ENCODE measurements around the gene XCR1. TPM values are rescaled to one million over a fixed set of nuclear protein-coding genes. Genes with fewer than 3 reads are reported as not detected.
"Not testable (repeated sequence)": the region's sequence is repeated elsewhere in the genome, so short reads cannot be mapped to it uniquely, and the experiment has no call there.

Gene XCR1
- total RNA-seq, 1 experiment from 2014 or later: not detected

DNA sequence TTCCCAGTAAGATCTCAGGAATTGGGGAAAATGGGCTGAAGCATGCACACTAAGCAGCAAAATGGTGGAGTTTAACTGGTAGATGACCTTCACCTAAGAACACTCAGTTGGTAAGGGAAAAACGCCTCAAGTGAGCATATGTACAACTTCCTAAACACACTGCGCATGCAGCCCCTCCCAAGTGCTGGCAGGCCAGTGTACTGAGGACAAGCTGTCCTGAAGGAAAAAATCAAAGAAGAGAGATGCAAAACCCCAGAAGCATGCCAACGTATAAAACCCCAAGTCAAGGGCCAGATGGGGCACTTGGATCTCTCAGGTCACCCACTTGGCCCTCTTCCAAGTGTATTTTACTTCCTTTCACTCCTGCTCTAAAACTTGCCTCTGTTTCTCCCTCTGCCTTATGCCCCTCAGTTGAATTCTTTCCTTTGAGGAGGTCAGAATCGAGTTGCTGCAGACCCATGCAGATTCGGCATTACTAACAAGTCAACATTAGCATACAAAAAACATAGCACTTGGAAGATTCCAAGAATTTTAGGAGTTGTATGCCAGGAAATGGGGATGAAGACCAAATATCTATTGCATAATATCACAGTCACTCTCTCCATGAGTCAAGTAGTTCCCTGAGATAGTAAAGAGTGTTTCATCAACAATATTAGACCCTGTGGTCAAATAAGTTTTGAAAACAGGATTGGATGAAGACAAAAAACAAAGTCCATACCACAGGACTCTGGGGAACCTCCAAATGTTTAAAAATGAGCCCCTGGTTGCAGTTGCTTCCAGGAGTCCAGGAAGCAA is 20.8 kb downstream of the XCR1 start:
- peak; percentile 52 for DNase-seq (ENCODE audit: low read depth)

DNA sequence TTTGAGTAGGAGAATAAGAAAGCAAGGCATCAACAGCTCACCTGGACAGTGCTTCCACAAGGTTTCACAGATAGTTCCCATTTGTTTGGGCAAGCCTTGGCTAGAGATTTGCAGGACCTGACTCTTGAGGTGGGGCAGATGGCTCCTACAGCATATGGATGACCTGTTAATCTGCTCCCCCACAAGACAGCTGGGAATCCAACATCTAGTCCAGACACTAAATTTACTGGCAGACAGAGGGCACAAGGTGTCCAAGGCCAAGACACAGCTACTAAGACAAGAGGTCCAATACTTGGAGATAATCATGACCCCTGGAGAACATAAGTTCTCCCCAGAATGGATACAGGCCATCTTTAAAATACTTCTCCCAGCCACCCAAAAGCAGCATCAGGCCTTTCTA is 23.6 kb downstream of the XCR1 start:
- DNase-seq (ENCODE audit: low read depth): not testable (repeated sequence)

DNA sequence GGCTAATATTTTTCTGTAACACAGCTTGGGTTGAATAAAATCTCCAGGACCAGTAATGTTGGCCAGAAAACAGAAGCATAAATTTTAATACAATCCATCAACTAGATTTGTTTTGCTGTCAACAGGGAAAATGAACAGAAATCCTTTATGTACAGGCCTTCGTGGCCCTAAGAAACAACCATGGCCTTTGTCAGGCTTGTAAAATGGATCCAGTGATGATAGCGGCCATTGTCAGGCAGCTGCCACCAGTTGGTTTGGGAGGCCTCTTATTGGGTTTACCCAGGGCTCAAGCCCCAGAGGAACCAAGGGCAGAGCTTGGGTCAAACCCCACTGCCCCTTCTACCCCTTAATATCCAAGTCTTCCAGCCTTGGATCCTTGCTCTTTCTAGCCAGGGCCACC is 26.1 kb downstream of the XCR1 start:
- DNase-seq (ENCODE audit: low read depth): no peak

DNA sequence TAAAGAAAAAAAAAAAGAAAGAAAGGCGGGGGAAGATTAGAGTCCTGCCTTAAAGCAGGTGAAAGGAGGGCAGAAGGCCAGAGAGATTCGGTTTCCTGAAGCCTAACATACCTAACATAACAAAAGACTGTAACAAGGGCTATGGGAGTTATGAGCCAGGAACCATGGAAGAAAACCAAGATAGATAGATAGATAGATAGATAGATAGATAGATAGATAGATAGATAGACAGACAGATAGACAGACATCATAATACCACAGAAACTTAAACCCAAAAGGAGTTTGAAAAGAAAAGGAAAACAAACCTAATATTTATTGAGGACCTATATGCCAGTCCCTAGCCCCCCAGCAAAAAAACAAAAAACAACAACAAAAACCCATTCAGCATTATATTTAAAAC is 29.3 kb downstream of the XCR1 start:
- DNase-seq (ENCODE audit: low read depth): no peak

DNA sequence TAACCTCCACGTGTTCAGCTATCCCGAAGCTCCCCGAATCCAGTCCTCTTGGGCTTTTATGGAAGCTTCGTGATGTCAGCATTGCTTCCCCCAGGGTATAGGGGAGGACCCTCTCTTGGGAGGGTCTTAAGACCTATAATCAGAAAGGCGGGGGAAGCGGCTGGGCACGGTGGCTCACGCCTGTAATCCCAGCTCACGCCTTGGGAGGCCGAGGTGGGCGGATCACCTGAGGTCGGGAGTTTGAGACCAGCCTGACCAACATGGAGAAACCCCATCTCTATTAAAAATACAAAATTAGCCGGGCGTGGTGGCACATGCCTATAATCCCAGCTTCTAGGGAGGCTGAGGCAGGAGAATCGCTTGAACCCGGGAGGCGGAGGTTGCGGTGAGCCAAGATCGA is 29.8 kb downstream of the XCR1 start:
- DNase-seq (ENCODE audit: low read depth): not testable (repeated sequence)

DNA sequence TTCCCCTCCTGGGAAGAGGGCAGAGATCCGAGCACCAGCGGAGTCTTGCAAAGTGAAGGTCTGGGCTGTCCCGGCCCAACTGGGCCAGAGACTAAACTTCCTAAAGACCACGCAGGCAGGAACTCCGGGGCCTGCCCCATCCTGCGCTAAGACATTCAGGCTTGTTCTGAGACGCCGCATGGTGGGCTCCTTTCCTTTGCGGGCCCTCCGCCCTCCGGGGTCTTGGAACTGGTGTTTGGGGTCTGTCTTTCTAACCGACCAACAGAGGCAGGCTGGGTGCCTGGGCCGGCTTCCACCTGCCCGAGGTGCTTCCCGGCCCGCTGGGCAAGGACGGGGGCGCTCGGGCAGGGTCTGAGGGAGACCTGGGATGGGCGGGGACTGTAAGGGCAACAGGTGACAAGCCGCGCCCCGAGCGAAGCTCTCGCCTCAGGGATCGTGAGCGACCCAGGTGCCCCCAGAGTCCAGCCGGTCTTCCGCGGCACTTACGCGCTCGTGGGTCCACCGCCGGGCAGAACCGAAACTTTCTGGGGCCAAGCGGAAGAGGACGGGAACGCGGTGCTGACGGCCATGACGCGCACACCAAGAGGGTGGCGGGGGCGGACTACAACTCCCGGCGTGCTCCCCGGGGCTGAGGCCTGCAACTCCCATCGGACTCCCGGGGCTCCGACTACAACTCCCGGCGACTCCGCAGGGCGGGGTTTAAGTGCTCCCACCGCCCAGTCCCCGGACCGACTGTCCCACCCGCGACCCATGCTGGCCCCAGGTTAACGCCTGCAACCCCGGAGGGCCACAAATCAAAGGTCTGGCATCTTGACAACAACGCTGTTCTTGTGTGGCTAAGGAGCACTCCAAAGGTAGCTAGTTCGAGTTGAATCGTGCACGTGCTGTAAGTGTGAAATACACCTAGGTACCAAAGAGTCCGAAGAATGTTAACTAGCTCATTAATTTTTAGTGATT is 31.8 kb downstream of the XCR1 start, which contains the start of gene FYCO1:
FYCO1 (minus strand) TSS at position 589 of the 957 bp plus-strand sequence. CDS start 10,914 bp downstream, outside the sequence.
- DNase-seq (ENCODE audit: low read depth): peak; percentile 85

DNA sequence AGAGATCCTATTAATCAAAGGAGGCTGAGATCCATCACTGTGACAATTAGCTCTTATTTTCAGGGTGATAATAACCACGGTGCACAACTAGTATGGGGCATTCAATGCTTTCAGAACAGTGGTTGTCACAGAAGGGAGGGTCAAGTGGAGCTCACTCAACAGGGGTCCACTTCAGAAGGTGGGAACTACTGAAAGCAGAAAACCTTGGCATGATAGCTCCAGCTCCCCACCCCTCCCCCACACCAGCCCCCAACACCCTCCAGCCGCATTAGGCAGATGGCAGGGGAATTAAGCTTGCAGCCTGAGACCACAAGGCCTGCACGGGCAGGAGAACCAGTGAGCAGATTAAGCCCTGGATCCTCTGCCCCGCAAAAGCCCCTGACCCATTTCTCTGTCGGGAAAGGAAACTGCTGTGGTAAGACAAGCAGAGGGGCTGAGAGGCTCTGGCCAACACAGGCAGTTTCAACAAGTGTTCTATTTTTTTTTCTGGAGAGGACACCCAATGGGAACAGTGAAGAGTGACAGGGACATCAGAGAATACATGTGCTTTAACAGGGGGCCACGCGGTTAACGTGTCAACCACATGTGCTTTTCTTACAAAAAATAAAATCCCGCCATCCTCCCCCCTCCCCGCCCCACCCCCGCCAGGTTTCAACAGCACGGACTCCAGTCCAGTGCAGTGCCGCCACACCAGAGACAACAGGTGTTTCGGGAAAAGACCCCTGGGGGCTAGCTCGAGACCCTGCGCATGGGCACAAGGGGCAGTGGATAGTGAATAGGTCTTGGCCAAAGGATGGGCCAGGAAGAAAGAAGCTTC is 32.7 kb downstream of the XCR1 start:
- no peak for DNase-seq (ENCODE audit: low read depth)

DNA sequence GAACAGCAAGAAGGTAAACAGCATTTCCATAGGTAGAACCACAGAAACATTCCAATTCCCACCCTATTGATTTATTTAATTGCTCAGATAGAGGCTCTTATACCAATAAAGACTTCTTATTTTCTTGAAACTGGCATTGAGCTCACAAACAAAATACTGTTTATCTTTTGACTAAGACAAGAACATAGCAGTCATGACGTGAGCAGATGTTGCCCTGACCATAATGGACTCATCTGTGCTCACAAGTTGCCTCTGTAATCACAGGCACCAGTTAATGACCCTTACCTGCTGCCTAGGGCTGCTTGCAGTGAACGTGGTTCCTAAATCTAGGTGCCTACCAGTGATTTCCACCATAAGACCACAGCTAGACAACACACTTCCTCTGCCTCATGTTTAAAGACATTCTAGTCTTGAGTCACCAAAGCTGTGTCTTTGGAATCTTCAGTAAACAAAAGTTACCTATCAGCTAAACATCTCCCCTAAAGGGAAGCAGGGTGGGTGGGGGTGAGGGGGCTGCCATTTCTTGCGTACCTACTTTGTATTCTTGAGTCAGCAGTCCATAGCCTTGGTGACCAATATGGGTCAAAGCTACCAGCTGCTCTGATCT is 33.8 kb downstream of the XCR1 start:
- no peak for DNase-seq (ENCODE audit: low read depth)

DNA sequence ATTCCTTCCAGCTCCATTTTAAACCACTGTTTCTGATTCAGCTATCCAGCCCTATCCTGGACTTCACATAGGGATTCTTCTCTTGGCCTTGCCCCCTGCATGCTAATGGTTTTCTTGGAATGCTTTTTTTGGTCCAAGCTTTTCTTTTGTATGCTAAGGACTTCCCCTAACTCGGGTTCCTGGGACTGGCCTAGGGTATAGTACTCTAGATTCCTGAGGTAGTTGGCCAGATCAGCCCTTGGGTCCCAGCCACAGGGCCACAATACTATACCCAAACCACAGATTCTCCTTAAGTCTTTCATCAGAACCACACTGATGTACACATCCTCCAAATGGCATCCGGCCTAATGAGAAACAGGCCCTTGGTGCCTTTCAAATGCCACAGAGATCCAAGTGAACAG is 34.5 kb downstream of the XCR1 start:
- DNase-seq (ENCODE audit: low read depth): peak; percentile 54

DNA sequence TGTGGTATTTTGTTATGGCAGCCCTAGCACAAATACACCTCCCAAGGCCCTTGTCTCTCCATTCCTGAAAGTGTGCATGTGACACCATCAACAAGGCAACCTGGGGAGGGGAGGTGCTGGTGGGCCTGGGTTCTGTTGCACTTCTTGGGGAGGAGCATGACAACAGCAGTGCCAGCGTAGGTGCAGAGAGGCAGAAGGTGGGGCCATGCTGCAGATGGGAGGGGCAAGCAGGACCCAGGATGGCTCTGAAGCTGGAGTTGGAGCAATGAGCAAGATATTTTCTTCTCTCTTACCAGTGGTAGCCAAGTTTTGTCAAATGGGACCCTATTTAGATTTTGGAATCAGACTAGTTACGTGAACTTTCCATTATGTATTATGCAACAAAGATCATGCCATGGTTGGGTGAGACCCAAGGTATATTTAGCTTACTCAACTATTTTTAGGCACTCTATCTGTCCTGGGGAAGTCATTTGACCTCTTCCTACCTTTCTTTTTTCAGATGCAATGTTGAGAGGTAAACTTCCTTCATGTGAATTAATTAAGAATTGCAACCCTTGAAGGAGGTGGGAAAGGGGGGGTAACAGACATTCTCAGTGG is 35.1 kb downstream of the XCR1 start:
- no peak for DNase-seq (ENCODE audit: low read depth)

DNA sequence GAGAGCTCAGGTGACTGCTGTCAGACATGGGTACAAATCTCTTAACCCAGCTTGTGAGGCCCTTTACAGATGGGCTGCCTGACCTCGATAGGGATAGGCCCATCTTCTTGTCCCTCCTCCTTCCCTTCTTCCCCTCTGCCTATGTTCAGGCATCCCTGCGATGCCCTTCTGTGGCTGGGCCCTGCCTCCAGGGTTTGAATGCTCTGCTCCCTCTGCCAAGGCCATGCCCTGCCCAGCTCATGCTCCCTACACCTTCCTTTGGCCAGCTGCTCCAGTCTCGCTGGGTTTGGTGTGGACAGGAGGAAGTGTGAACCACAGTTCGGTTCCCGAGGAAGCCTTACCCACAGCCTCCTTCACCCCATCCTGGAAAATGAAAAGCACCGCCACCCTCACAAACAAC is 35.9 kb downstream of the XCR1 start:
- DNase-seq (ENCODE audit: low read depth): no peak

DNA sequence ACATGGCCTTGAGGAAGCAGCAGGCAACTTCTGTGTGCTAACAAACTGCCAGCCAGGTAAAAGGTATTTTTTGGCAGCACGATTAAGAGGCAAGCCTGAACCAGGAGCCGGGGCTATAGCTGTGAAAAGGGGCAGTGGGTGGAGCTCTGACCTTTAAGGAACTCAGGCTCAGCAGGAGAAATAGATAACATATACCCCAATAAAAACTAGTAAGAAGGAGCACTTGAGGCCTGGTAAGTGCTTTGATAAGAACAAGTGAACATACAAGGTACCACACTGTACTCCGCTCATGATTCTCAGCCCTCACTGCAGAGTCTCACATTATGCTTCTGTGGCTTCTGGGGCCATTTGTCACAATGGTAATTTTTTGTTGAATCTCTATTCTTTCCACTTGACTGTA is 37.1 kb downstream of the XCR1 start:
- no peak for DNase-seq (ENCODE audit: low read depth)

DNA sequence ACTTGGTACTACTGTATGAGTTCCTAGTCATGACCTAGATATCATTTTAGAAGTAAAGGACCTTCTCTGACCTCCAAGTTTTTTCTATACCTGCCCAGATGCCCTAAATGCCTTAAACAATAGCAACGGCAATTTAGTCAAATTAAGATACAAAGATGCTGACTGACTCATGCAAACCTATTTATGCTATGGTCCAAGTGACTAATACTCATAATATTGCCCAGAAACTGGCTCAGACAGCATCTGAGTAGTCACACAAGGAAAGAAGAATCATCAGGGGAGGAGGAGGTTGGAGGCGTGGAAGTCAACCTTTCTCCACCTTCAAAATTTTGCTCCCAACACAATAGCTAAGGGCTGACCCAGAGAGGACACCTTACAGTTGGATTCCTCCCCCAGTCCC is 38.5 kb downstream of the XCR1 start:
- peak; percentile 86 for DNase-seq (ENCODE audit: low read depth)

DNA sequence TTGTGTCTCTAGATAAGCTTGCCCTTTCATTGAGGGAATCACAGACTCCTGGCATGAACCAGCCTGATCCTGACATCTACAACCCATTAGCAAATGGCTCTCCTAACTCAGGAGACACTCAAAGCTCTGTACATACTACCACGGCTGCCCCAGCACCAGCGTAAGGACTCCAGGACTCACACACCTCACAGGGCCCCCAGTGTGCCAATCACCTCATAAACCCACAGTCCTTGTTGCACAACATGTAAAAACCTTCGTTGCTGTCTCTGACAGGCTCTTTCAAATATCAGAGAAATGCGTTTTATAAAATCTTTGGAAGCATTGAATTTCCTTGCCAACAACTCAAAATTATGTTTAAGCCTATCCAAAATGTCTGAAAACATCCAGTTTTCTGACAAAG is 38.9 kb downstream of the XCR1 start:
- no peak for DNase-seq (ENCODE audit: low read depth)

DNA sequence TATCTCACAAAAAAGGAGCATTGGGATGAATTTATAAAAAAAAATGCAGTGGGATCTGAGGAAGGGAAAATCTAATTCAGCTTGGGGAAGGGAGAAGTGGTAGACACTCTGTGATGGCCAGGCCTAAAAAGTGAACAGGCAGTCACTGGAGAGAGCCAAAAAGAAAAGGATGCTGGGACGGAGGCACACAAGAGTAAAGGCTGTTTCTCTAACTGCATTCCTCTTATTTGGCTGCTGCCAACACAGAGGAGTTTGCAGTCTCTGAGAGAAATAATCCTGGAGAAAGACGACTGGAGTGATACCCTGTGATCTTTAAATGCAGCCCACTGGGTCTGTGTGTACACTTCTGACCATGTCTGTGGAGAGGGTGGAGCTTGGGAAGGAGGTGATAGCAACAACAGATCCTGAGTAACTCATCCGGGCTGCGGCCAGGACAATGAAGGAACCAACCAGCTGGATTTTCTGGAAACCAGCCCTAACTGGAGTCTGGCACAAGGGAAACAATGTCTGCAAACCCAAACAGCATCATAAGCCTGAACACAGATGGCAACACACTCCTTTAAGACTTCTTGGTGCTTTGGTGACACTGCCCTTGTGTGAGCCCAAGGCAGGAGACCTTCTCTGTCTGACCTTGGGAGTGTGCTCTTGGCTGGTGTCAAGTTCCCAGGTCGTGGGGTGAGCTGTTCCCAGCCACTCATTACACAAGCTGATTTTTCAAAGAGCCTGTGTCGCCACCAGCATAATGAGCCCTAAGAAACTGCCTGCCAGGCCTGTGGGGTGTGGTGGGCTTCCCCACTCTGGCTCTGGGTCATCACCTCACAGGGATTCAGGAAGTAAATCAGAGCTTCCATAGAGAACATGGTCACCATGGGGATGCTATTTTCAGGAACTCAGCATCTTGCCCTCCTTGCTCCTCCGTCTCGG is 39.7 kb downstream of the XCR1 start:
- DNase-seq (ENCODE audit: low read depth): peak; percentile 52

DNA sequence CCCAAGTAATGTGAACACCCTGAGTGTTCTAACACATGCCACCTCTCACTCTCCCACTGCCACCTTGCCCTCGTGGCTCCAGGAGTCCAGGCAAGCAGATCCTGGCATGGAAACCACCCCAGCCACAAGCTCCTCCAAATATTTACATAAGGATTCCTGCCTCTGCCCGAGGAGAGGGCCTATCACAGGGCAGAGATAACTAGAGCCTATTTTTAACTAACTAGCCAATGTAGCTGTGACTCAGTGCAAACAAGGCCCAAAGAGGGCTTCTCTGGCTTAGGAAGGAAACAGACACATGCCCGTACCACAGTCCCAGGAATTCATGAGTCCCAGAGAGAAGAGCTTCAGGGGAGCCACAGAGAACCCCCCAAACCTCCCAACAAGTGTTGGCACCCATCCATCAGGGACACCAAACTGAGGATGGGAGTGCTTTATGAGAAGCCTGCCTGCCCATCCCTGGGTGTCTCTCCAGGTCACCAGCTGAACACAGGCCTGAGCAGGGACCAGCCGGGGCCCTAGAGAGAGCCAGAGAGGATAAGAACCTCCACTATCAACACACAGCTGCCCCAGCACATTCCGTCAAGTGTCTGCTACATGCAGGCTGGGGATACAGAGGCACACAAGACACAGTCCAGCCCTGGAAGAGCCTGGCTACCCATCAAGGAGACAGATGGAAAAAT is 40.8 kb downstream of the XCR1 start:
- DNase-seq (ENCODE audit: low read depth): peak; percentile 90

DNA sequence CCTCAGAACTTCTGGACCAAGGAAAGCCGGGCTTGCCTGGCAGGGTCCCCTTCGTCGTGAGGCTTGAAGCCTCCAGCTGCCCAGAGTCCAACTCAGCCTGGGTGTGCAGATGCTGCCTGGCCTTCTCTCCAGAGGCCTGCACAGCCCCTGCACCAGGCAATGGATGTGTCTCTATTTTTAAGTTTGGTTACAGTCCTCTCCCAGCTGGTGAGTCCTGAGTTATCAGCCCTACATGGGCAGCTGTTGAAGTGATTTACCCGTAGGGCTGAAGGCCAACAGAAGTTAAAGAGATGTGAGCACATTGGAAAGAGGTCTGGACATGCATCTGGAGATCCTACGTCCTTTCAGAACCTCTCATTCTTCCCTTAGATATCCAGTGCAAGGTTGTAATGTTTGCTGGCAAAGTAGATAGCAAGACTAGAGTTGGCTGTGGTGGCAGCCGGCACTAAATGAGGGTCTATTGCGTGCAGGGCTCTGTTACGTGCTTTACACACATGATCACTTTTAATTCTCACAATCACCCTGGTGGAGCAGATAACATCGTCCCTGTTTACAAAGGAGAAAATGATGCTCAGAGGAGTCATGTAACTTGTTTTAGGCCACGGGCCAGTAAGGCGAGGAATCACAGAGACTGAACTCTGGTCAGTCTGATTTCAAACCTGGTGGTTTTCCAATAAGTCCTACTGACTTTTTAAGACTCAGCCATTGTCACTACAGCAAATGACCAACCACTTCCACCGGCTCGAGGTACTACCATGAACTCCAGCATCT is 41.6 kb downstream of the XCR1 start:
- DNase-seq (ENCODE audit: low read depth): no peak
